Myocyte (in vitro differentiated cells): ENCODE results near the gene ARVCF. TPM values are rescaled to one million over a fixed set of nuclear protein-coding genes. Genes with fewer than 3 reads are reported as not detected.

ENCODE experiments used
- DNase-seq: peaks from one replicate; pipeline ENCODE4 v3.0.0-alpha.2; 2012; ENCODE audit warnings: low read depth
- polyA plus RNA-seq: library from polyadenylated mRNA; unstranded; fragments of >200 nt; gene quantifications from one replicate; pipeline ENCODE4 v1.2.1, GENCODE V29; 2012; ENCODE audit warnings: missing spikeins
- total RNA-seq: library from RNA; depleted of rRNA; stranded (reverse); fragments of >200 nt; gene quantifications from 2 replicates; pipeline ENCODE4 v1.2.3, GENCODE V29; 2014

Gene ARVCF, protein sequence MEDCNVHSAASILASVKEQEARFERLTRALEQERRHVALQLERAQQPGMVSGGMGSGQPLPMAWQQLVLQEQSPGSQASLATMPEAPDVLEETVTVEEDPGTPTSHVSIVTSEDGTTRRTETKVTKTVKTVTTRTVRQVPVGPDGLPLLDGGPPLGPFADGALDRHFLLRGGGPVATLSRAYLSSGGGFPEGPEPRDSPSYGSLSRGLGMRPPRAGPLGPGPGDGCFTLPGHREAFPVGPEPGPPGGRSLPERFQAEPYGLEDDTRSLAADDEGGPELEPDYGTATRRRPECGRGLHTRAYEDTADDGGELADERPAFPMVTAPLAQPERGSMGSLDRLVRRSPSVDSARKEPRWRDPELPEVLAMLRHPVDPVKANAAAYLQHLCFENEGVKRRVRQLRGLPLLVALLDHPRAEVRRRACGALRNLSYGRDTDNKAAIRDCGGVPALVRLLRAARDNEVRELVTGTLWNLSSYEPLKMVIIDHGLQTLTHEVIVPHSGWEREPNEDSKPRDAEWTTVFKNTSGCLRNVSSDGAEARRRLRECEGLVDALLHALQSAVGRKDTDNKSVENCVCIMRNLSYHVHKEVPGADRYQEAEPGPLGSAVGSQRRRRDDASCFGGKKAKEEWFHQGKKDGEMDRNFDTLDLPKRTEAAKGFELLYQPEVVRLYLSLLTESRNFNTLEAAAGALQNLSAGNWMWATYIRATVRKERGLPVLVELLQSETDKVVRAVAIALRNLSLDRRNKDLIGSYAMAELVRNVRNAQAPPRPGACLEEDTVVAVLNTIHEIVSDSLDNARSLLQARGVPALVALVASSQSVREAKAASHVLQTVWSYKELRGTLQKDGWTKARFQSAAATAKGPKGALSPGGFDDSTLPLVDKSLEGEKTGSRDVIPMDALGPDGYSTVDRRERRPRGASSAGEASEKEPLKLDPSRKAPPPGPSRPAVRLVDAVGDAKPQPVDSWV
- 26.2 and 37.7 TPM in 2 replicates for total RNA-seq
- polyA plus RNA-seq, result 23.7 TPM

DNA sequence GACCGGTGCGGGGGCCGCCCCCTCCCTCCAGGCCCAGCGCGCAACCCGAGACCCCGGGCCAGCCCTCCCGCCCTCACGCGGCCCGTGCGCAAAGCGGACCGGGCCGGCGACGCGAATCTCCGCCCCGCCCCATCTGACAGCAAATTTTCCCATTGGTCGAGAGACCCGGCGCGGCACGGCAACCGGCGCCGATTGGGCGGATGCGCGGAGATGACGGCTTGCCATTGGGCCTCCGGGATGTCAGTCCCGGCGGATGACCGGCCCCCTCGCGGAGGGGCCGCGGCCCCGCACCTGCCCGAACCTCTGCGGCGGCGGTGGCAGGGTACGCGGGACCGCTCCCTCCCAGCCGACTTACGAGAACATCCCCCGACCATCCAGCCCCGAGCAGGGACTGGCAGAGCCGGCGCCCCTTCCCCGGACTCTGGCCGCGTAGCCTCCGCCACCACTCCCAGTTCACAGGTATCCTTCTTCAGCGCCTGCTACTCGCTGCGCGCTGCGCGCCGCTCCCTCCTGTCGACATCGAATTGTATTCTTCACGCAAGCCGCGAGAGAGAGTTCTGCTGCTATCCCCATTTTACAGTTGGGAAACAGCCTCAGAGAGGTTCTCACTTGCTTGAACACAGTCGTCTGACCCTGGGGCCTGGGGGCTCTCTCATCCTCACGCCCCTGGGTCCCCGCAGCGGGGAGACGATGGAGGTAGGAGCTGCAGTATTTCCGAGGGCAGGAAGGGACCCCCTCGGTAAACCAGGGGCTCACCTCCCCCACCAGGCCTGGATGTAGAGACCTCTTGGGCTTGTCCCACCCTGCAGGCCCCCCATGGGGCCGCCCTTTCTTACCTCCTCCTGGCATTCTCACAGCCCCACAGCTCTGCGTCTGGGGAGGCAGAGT is at the start of gene ARVCF:
TSS of gene ARVCF (minus strand) at position 90 of the 888 bp plus-strand sequence. CDS start 26,029 bp downstream, outside the sequence.
- peak; percentile 88 for DNase-seq

DNA sequence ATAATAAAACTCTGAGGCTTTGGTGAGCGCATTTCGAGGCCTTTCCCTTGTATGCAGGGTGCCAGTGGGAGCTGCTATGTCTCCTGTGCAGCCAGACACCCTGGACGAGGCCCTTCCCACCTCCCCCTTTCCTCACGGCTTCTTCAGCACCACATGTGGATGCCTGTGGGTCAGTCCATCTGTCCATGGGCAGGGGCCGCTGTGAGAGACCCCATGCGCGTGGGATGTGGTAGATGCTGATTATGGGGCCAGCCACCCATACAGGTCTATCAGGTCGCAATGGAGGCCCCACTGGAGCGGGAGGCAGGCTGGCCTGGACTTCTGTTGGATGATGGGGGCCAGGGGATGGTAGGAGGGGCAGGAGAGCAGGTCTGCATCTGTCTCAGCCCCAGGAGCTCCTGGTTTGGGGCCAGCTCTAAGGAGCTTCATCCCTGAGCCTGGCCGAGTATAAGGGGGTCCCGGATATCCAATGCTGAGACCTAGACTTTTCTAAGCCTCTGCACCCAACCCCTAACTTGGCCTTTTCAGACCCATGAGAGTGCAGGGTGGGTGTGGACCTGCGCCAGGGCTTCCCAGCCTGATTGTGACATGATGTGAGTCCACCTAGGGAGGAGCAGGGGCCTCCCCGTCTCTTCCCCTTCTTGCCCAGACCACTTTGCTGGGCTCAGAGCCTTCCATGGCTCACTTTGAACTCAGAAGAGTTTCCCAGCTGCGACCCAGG is 49.4 kb upstream of the ARVCF start:
- DNase-seq, result no peak

DNA sequence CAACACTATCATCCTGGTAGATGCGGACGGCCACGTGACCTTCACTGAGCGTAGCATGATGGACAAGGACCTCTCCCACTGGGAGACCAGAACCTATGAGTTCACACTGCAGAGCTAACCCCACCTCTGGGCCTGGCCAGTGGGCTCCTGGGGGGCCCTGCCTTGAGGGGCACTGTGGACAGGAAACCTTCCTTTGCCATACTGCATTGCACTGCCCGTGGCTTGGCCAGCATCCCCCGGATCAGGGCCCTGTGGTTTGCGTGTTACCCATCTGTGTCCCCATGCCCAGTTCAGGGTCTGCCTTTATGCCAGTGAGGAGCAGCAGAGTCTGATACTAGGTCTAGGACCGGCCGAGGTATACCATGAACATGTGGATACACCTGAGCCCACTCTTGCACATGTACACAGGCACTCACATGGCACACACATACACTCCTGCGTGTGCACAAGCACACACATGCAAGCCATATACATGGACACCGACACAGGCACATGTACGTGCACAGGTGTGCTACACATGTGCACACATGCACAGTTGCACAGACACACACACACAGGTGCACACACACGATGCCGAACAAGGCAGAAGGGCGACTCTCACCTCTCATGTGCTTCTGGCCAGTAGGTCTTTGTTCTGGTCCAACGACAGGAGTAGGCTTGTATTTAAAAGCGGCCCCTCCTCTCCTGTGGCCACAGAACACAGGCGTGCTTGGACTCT is 48.1 kb upstream of the ARVCF start:
- DNase-seq, result no peak

DNA sequence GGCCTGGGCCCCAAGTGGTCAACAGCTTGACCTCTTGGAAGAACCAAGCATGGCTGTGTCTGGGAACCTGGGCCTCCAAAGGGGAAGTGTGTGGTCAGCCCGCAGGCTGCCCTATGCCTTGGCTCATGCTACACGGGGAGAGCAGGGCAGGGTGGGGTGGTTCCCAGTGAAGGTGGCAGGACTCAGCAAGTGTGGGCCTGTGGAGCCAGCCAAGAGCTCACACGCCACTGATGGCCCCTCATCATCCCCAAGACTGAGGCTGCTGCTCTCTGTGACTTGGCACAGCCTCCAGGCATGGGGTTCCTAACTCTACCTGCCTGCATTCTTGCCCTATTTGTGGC is 47.5 kb upstream of the ARVCF start:
- no peak for DNase-seq

DNA sequence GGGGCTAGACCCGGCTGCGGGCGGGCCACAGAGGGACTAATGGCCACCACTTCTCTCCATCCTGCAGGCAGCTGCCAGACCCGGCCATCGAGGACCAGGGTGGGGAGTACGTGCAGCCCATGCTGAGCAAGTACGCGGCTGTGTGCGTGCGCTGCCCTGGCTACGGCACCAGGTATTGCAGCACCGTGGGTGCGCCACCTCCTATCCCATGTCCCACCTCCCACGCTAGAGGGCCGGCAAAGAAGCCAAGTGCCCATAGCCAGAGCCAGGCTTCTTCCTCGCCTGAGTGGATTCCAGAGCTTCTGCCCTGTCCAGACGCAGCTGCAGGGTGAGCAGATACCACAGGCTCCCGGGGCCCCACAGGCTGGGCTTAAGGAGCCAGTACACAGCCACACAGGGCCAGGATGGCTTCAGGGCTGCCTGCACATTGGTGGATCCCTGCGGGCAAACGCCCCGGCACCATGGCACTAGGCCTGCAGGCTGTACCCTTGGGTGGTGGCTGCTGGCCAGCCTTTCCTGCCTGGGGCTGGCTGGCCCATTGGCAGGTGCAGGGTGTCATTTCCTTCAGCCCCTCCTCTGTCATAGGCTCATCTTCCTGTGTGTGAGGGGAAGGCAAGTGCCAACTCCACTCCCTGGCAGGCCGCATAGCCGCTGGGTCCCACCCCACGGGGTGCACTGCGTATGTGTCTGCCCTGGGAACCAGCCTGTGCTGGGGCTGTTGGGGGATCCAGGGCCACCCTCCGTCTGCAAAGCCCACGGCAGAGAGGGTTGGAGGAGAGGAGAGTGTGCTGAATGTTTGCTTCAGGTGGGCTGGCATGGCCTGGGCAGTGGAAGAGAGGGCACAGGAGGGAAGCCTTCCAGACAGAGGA is 46.9 kb upstream of the ARVCF start:
- DNase-seq, result no peak

DNA sequence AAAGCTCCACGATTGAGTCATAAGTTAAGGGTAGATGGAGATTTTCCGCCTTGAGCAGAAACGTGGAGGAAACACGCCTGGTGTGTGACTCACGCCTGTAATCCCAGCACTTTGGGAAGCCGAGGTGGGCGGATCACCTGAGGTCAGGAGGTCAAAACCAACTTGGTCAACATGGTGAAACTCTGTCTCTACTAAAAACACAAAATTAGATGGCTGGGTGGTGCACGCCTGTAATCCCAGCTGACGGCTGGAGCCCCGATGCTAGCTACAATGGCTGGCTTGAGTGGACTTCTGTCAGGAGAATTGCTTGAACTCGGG is 46.1 kb upstream of the ARVCF start:
- DNase-seq, result peak; percentile 11

DNA sequence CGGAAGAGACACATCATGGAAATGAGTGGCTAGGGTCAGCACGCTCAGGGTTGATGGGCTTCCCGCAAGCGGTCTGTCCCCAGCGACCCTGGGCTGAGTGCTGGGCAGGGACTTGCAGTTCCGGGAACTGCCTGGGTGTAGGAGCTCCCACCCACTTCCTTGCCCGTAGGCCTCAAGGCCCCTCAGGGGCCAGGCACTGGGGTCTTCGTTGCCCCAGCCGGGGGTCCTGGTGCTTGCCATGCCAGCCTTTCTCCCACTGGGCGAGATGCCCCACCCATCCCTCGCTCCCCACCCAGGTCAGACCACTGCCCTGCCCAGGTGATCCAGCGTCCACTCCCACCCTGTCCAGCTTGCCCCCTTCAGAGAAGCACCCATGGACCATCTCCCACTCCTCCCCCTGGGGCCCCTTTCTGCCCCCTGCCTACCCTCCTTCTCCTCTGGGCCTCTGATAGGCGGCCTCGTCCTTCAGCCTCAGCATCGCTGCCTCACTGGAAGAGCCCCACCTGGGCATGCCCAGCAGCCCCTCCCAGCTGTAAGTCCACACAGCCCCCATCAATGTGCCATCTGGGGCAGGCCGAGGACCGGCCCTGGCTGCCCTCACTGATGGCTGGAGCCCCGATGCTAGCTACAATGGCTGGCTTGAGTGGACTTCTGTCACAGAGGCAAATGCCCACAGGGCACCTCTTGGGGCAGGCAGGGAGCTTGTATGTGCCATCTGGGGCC is 45.6 kb upstream of the ARVCF start:
- no peak for DNase-seq

DNA sequence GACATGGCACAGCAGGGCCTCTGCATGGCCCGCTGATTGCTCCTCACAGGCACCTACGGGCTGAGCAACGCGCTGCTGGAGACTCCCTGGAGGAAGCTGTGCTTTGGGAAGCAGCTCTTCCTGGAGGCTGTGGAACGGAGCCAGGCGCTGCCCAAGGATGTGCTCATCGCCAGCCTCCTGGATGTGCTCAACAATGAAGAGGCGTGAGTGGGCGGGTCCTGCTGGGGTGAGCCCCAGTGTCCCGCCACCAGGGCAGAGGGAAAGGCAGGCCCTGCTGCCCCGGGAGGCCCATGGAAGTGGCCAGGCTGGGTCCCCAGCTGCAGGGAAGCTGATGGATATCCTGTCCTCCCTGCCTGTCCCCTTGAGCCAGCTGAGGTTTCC is 44.8 kb upstream of the ARVCF start:
- no peak for DNase-seq

DNA sequence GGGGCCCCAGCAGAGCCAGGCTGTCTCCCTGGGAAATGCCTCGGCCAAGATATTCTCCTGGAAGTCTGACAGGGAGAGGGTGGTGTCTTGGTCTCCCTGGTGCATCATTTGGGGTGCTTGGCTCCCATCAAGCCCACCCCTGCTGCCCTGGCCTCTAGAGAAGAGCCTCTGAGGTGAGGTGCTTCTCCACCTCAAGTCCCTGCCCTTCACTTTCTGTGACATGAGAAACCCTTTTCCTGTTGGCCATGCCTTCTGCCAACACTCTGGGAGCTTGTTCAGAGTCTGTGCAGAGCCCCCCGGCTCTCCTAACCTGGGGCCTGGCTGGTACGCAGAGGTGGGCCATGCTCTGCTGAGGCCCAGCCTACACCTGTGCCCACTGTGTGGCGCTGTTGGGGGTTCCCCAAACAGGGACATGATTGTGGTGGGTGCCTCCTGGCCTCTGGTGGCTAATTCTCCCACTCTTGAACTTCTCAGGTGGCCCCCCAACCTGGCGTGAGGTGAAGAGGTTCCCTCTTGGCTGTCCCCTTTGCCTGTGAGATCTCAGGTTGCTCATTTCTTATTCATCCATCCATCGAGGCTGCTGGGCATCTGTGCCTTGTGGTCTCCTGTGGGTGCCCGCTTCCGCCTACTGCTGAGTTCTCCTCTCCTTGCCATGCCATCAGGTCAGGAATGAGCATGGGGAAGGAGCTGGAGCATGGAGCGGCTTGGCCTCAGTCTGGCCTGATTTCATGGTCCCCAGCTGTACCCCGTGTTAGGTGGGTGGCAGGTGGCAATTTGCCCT is 44.3 kb upstream of the ARVCF start:
- DNase-seq, result no peak

DNA sequence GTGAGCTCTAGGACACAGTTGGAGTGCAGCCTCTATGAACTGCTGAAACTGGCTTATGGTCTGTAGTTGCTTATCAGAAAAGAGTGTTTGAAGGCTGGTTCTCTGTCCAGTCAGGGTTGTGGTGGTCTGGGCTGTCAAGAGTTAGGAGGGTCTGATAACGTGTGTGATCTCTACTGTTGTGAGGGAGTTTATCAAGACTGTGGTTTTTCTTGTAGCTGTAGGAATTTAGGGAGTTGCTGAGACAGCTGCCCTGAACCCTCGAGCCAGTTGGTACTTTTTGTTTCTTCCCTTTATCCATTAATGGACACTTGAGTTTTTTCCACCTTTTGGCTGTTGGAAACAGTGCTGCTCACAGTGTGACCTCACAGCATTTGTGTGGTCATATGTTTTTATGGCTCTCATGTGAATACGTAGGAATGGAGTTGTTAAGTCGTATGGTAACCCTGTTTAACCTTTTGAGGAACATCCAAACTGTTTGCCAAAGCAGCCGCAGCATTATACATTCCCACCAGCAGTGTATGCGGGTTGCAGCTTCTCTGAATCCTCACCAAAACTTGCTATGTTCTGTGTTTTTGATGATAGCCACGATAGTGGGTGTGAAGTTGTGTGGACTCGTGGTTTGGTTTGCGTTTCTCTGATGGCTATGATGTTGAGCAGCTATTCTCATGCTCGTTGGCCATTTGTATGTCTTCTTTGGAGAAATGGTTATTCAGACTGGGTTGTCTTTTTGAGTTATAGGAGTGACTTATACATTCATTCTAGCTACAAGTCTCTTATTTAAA is 42.6 kb upstream of the ARVCF start:
- DNase-seq, result peak; percentile 46

DNA sequence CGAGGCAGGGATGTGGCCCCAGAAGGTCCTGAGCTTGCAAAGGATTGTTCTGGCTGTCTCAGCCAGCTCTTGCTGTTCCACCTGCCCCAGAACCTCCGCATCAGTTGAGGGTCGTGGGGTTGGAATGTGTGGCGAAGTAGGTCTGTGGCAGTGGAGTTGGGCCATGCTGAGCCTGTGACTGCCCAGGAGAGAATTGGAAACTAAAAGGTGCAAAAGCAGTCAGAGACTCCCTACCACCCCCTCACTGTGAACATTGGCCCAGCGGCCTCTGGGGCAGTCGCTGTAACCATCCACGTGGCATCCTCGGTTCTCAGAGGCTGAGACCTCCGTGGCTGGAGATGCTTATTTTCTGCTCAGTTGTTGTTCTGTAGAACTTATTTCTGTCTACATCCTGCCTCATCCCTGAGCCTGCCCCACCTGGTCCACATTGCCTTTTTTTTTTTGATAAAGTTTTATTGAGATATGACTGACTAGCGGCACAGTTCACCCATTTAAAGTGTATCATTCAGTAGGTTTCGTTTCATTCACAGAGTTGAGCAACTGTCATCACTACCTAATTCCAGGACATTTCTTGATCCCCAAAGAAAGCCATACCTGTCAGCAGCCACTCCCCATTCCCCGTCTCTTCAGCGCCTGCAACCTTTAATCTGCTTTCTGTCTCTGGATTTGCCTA is 41.1 kb upstream of the ARVCF start:
- DNase-seq, result no peak

DNA sequence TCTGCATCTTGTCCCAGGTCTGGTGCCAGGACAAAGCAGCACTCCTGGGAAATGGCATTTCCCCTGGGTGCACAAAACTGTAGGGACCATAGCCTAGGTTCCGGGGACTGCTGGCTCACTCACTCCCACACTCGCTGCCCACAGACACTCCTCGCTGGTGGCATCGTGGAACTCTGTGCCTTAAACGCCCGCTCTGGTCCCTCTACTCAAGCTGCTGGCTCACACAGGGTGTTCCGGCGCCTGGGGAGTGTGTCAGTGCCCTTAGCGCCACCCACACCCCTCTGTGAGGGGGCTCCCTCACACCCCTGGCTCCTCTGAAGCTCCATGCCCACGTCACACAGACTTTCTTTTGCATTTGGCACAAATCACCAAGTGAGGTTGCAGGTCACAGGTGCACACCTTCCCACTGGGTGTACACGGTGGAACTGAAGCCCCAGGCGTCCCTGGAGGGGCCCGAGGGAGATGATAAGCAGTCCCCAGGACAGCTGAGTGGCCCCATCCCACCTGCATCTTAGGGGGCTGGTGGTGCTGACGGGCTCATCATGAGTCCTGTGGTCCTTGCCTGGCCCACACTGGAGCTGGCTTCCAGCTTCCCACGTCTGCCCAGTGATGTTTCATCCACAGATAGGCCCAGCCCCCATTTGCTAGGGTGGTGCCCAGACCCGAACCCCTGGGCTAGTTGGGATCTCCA is 40.2 kb upstream of the ARVCF start:
- no peak for DNase-seq

DNA sequence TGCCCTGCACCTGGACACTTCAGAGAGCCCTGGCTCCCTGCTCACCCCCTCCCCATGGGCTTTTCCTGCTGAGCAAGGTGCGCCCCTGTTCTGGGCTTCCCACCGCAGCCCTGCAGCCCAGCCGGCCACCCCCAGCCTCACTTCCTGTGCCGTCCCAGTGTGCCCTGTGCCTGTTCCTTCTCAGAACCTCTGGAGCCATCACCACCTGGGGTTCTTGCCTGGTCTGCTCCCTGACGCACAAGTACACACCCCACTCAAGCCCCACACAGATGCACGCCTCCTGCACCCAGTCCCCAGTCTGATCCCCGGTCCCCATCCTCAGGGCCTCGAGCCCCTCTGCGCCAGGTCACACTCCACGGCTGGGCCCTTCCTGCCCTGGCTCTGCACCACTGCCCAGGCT is 39.5 kb upstream of the ARVCF start:
- no peak for DNase-seq

DNA sequence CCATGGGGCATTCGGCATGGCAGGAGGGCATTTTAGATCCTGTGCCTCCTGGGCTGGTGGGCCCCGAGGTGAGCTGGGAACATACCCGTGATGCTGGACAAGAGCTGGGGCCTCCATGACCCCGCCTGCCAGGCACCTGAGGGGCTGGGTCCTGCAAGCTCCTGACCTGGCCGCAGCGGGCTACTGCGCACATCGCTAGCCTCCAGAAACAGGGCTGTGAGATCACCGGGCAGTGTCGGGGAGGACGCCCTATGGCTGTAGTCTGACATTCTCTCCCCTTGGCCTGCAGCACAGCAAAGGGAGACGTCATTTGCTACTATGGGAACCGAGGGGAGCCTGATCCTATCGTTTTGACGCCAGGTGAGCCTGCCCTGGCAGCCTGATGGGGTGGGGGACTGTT is 39.0 kb upstream of the ARVCF start:
- DNase-seq, result no peak

DNA sequence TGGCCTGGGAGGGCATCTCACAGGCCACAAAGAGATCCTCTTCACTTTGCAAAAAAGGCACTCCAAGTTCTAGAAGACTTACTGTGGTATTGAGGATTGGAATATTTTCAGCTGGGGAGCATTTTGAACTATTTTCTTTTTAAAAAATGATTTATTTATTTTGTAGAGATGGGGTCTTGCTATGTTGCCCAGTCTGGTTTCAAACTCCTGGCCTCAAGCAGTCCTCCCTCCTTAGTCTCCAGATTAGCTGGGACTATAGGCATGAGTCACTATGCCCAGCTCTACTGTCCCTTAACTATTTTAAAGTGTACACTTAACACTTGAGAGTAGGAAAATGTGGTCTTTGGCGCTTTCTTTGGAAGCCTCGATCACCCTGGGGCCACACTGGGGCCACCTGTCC is 38.5 kb upstream of the ARVCF start:
- DNase-seq, result no peak

DNA sequence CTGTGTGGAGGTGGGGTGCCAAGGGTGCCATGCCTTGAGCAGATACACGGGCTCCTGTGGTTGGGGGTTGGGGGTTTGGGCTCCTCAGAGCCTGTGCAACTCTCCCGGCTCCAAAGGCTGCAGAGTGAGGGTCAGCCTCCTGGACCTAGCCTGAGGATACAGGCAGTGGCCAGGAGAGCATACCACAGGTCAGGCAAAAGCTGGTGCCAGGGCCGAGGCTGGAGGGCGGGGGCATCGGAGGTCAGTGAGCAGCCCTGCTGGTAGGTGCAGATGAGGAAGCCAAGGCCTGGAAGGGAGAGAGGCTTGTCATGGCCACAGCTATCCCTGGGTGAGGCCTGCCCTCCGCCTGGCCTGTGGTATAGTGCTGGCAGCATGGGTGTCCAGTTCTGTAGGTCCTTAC is 37.9 kb upstream of the ARVCF start:
- DNase-seq, result no peak
